A549 (cell line): ENCODE measurements around the gene PTK7. TPM values are rescaled to one million over a fixed set of nuclear protein-coding genes. Genes with fewer than 3 reads are reported as not detected.
"Not testable (repeated sequence)": the region's sequence is repeated elsewhere in the genome, so short reads cannot be mapped to it uniquely, and the experiment has no call there.

ENCODE experiments used
- ATAC-seq, 2 experiments: fragments of 200-7000 bp in 1 of 2; fragments of >200 bp in 1 of 2; cut with Nextera tagmentation in 1 of 2; cut with Tn5 transposase in 1 of 2; 3 replicates each; pipeline versions ENCODE4 v1.8.0 to v1.9.1; 2018 to 2020; ENCODE audit warnings: mild to moderate bottlenecking in 1 of 2, moderate library complexity in 1 of 2
- CTCF ChIA-PET: fragments of 300-600 bp; sonication (Branson Sonifier 250); formaldehyde crosslinking; extraction: SDS; loops from one replicate; lab custom pipeline; 2021; ENCODE audit warnings: antibody characterized with exemption, inconsistent platforms; lab: Yijun Ruan, JAX
- POLR2A ChIA-PET: fragments of 350-600 bp; formaldehyde crosslinking; extraction: SDS; loops from one replicate; lab custom pipeline; 2021; ENCODE audit warnings: antibody characterized with exemption, inconsistent platforms; lab: Yijun Ruan, JAX
- DNase-seq, 2 experiments: peaks; one replicate each; pipeline versions ENCODE4 v3.0.0 to v3.0.0-alpha.2; 2011 to 2016; ENCODE audit warnings: low read depth in 1 of 2, low spot score in 1 of 2
- FAIRE-seq: peaks from 2 replicates; lab custom pipeline; 2011; peaks lifted over from hg19 to GRCh38; lab: Jason Lieb, UNC
- H3K27ac ChIP-seq, 2 experiments: fragments of >200 bp; sonication (Bioruptor Twin); formaldehyde crosslinking; 3 replicates each; pipeline ENCODE4 v1.5.1; 2016 to 2017
- H3K4me1 ChIP-seq: fragments of >200 bp; sonication (Bioruptor Twin); formaldehyde crosslinking; 3 replicates; pipeline ENCODE4 v1.6.1; 2016
- H3K4me2 ChIP-seq: fragments of >200 bp; sonication (Bioruptor Twin); formaldehyde crosslinking; 3 replicates; pipeline ENCODE4 v1.6.1; 2016
- H3K4me3 ChIP-seq: fragments of >200 bp; sonication (Bioruptor Twin); formaldehyde crosslinking; 3 replicates; pipeline ENCODE4 v1.5.1; 2016
- H3K9me3 ChIP-seq: fragments of >200 bp; sonication (Bioruptor Twin); formaldehyde crosslinking; 3 replicates; pipeline ENCODE4 v1.6.1; 2016
- CBX2 ChIP-seq: fragments of 200-600 bp; sonication (generic); IDR thresholded peaks from 2 replicates; pipeline ENCODE4 v1.6.1; 2016; ENCODE audit warnings: low read depth, mild to moderate bottlenecking, borderline replicate concordance
- CTCF ChIP-seq: fragments of >200 bp; sonication (Bioruptor Twin); formaldehyde crosslinking; IDR thresholded peaks from 3 replicates; pipeline ENCODE4 v1.5.1; 2016
- ELK1 ChIP-seq: fragments of 150-350 bp; IDR thresholded peaks from 2 replicates; pipeline ENCODE4 v1.6.1; 2014; ENCODE audit warnings: low read depth, mild to moderate bottlenecking, low read length
- HES2 ChIP-seq: fragments of >200 bp; sonication (Bioruptor Twin); formaldehyde crosslinking; IDR thresholded peaks from 2 replicates; pipeline ENCODE4 v1.6.1; 2016
- HOXB13 ChIP-seq: fragments of 250-450 bp; sonication (Bioruptor Pico); IDR thresholded peaks from 2 replicates; pipeline ENCODE4 v1.5.0; 2020; ENCODE audit warnings: low read depth, mild to moderate bottlenecking, moderate library complexity
- MAFK ChIP-seq: fragments of 450-650 bp; IDR thresholded peaks from 2 replicates; pipeline ENCODE4 v1.6.1; 2014; ENCODE audit not compliant: partially characterized antibody
- MYC ChIP-seq: IDR thresholded peaks from 2 replicates; pipeline ENCODE4 v1.6.1; 2012; ENCODE audit warnings: mild to moderate bottlenecking, inconsistent platforms, low read length, improper control_type of control experiment, borderline replicate concordance
- NR3C1 ChIP-seq: fragments of >200 bp; sonication (Bioruptor Twin); formaldehyde crosslinking; IDR thresholded peaks from 3 replicates; pipeline ENCODE4 v1.6.1; 2017
- ZNF302 ChIP-seq: fragments of 250-450 bp; sonication (Bioruptor Pico); IDR thresholded peaks from 2 replicates; pipeline ENCODE4 v1.9.0; 2021; ENCODE audit warnings: inconsistent platforms, mild to moderate bottlenecking, moderate library complexity
- WGBS: methylation state at CpG from one replicate; pipeline ENCODE4 v1.1.6; 2017; ENCODE audit errors: missing lambda C conversion rate; 5-methylcytosine and 5-hydroxymethylcytosine counted together
- polyA plus RNA-seq, 4 experiments: library from polyadenylated mRNA; depleted of rRNA in 3 of 4; stranded (reverse); fragments of >200 nt; fragmentation: RNase III in 1 of 4; extraction: RNeasy Plus Mini Kit Qiagen cat#74134 plus additional on column Dnase treatment in 1 of 4; gene quantifications; 2 replicates in 3 of 4; 3 replicates in 1 of 4; pipeline ENCODE4 v1.2.3, GENCODE V29; 2011 to 2017
- TF ChIP-seq, protein P1 (sequence below): fragments of 250-450 bp; sonication (Bioruptor Pico); IDR thresholded peaks from 2 replicates; pipeline ENCODE4 v1.5.0; 2021; ENCODE audit warnings: mild to moderate bottlenecking, moderate library complexity, borderline replicate concordance

PTK7 gene
- polyA plus RNA-seq, 2 of the 4 experiments (the other 2 are of a cell fraction): 2.8 to 5.6 TPM

GRCh38 chr6:43077981-43078511 is 1.9 kb downstream of the PTK7 start:
- no peak overlapping the region for H3K4me2 ChIP-seq
- no peak overlapping the region for H3K27ac ChIP-seq
- peaks cover 6% of the 10 kb centered on the region; the same call in 2 of the 3 replicates for H3K4me1 ChIP-seq
- no peak for TF ChIP-seq CTCF
- no peak for TF ChIP-seq HES2
- no peaks in the 10 kb centered on the region for H3K9me3 ChIP-seq
- ATAC-seq (no peak), DNase-seq (no peak), FAIRE-seq (no peak)
- CTCF ChIA-PET: interaction anchor here (1.3 to 3.1 kb wide), 2 partner anchors 51 to 65 kb away, joined by 4 to 20 read pairs; no protein-coding TSS in a partner anchor
- POLR2A ChIA-PET: no interaction called here
- WGBS: 79% methylated on average over 6 of the region's 6 CpGs
- no peak overlapping the region for H3K4me3 ChIP-seq

DNA sequence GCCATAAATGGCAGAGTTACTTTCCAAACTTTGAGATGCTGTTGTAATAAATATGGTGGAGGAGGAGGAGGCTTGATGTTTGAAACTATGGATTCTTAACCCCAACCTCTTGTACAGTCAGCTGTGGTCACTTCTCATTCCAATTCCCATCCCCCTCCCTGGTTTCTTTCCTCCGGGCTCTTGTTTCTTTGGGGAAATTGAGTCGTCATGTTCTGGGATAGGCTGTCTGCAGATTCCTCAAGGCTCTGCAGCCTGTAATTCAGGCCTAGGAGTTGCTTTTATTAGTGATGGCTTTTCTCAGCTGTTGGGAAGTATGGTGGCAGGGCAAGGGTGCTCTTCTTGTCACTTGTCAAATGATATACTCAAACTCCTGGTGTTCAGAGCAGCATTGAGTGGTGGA is 2.6 kb downstream of the PTK7 start:
- no peak overlapping the region for H3K4me2 ChIP-seq
- H3K4me1 ChIP-seq: peaks cover 6% of the 10 kb centered on the region; the same call in 2 of the 3 replicates
- ATAC-seq: no peak
- H3K27ac ChIP-seq: no peak overlapping the region
- POLR2A ChIA-PET: no interaction called here
- no peaks in the 10 kb centered on the region for H3K9me3 ChIP-seq
- no peak overlapping the region for H3K4me3 ChIP-seq
- CTCF ChIA-PET: no interaction called here
- TF ChIP-seq ELK1 (no peak), MYC (no peak), CBX2 (no peak), MAFK (no peak), ZNF302 (no peak)
- TF ChIP-seq, protein P1, sequence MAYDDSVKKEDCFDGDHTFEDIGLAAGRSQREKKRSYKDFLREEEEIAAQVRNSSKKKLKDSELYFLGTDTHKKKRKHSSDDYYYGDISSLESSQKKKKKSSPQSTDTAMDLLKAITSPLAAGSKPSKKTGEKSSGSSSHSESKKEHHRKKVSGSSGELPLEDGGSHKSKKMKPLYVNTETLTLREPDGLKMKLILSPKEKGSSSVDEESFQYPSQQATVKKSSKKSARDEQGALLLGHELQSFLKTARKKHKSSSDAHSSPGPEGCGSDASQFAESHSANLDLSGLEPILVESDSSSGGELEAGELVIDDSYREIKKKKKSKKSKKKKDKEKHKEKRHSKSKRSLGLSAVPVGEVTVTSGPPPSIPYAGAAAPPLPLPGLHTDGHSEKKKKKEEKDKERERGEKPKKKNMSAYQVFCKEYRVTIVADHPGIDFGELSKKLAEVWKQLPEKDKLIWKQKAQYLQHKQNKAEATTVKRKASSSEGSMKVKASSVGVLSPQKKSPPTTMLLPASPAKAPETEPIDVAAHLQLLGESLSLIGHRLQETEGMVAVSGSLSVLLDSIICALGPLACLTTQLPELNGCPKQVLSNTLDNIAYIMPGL (CRISPR knock-in tag): no peak
- DNase-seq: no peak
- WGBS: 93% methylated on average over 2 of the region's 2 CpGs
- FAIRE-seq: no peak

- ATAC-seq: no peak
- Histone ChIP-seq H3K4me1 (no peaks in the 10 kb centered on the region; the same call in 2 of the 3 replicates), H3K4me3 (no peak overlapping the region), H3K4me2 (no peak overlapping the region), H3K27ac (no peak overlapping the region), H3K9me3 (no peaks in the 10 kb centered on the region)
- no peak for FAIRE-seq
- ChIA-PET CTCF (interaction anchor here (0.6 to 1.1 kb wide), 2 partner anchors 18 to 19 kb away, joined by 3 read pairs; no protein-coding TSS in a partner anchor), POLR2A (no interaction called here)
- 92% methylated on average over 4 of the region's 4 CpGs for WGBS
- TF ChIP-seq HOXB13: no peak
- no peak for TF ChIP-seq NR3C1
- TF ChIP-seq ELK1: no peak
- no peak for DNase-seq
Measured at GRCh38 chr6:43081043-43081442, 4.9 kb downstream of the PTK7 start.

GRCh38 chr6:43081922-43082321 is 5.8 kb downstream of the PTK7 start:
- H3K9me3 ChIP-seq, ATAC-seq, H3K4me1 ChIP-seq, H3K4me3 ChIP-seq, POLR2A ChIA-PET, H3K4me2 ChIP-seq, H3K27ac ChIP-seq, CTCF ChIA-PET, DNase-seq, FAIRE-seq: not testable (repeated sequence)
- WGBS: 67% methylated on average over 8 of the region's 9 CpGs
